Measurements from ENCODE around the gene SLC6A2. TPM values are rescaled to one million over a fixed set of nuclear protein-coding genes. Genes with fewer than 3 reads are reported as not detected.

Gene SLC6A2
- total RNA-seq, 3 donors from 2014 or later, result 0.15 to 0.66 (median 0.64) TPM

- Histone ChIP-seq H3K4me3 (no peak overlapping the region), H3K27ac (no peak overlapping the region), H3K36me3 (no peaks in the 10 kb centered on the region), H3K4me1 (no peaks in the 10 kb centered on the region), H3K27me3 (peaks cover 0 to 11% of the 10 kb centered on the region in 2 donors), H3K9me3 (no peaks in the 10 kb centered on the region)
- DNase-seq (ENCODE audit: low spot score in 2 of 2), result no peak
- no peak for TF ChIP-seq CTCF (IDR thresholded peaks at IDR 0.05)
- intact Hi-C loops (cut with DNase I; ENCODE audit: low total_unique reads), result loop anchor here (10.0 kb wide), 1 partner anchor 242 kb away; no protein-coding TSS in a partner anchor
Observed at GRCh38 chr16:55706739-55707384, 51.1 kb downstream of the SLC6A2 start.

- Histone ChIP-seq H3K27ac (no peak overlapping the region), H3K36me3 (no peaks in the 10 kb centered on the region), H3K9me3 (no peaks in the 10 kb centered on the region), H3K27me3 (peaks cover 0 to 17% of the 10 kb centered on the region in 2 donors), H3K4me1 (no peaks in the 10 kb centered on the region), H3K4me3 (no peak overlapping the region)
- intact Hi-C loops (cut with DNase I; ENCODE audit: low total_unique reads), result loop anchor here (10.0 kb wide), 1 partner anchor 245 kb away; no protein-coding TSS in a partner anchor
- no peak for DNase-seq (ENCODE audit: low spot score in 2 of 2)
- TF ChIP-seq CTCF (IDR thresholded peaks at IDR 0.05) (no peak), POLR2A (IDR thresholded peaks at IDR 0.05) (no peak), POLR2AphosphoS5 (IDR thresholded peaks at IDR 0.05) (no peak)
Observed at GRCh38 chr16:55709801-55710200, 54.0 kb downstream of the SLC6A2 start.

GRCh38 chr16:55710466-55710865, 54.7 kb downstream of the SLC6A2 start:
- Histone ChIP-seq H3K4me3 (no peak overlapping the region), H3K36me3 (no peaks in the 10 kb centered on the region), H3K9me3 (no peaks in the 10 kb centered on the region), H3K4me1 (no peaks in the 10 kb centered on the region), H3K27me3 (peaks cover 0 to 17% of the 10 kb centered on the region in 2 donors), H3K27ac (no peak overlapping the region)
- TF ChIP-seq POLR2A (IDR thresholded peaks at IDR 0.05) (no peak), POLR2AphosphoS5 (IDR thresholded peaks at IDR 0.05) (no peak), CTCF (IDR thresholded peaks at IDR 0.05) (no peak)
- intact Hi-C loops (cut with DNase I; ENCODE audit: low total_unique reads), result no loop called here
- DNase-seq (ENCODE audit: low spot score in 2 of 2), result no peak

- no peak for TF ChIP-seq POLR2A (IDR thresholded peaks at IDR 0.05)
- TF ChIP-seq CTCF (IDR thresholded peaks at IDR 0.05), result peak in 2 of 3 donors; percentile 57 to 68
- no peaks in the 10 kb centered on the region for H3K4me1 ChIP-seq
- no peak overlapping the region for H3K4me3 ChIP-seq
- no peaks in the 10 kb centered on the region for H3K36me3 ChIP-seq
- DNase-seq (ENCODE audit: low spot score in 2 of 2), result no peak
- H3K9me3 ChIP-seq, result no peaks in the 10 kb centered on the region
- peaks cover 0 to 17% of the 10 kb centered on the region in 2 donors for H3K27me3 ChIP-seq
- intact Hi-C loops (cut with DNase I; ENCODE audit: low total_unique reads), result no loop called here
- no peak overlapping the region for H3K27ac ChIP-seq
Observed at GRCh38 chr16:55711959-55712876, 56.4 kb downstream of the SLC6A2 start.

DNA sequence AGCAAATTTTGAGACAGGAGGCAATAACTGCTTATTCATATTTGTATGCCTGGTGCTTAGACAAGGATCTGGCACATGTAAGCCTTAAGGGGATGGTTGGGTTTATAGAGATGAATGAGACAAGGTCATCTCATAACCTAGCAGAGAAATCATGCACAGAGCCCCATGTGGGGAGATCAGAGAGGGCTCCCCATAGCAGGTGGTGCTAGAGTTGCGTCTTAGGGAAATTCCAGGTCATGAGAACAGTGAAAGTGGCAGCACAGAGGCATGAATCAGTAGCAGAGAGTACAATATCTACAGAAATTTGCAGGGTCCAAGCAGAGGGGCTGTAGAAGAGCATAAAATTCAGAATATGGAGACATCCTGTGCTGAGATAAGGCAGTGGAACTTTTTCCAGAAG, 57.3 kb downstream of the SLC6A2 start:
- Histone ChIP-seq H3K4me1 (no peaks in the 10 kb centered on the region), H3K27me3 (peaks cover 0 to 21% of the 10 kb centered on the region in 2 donors), H3K27ac (no peak overlapping the region), H3K4me3 (no peak overlapping the region), H3K9me3 (no peaks in the 10 kb centered on the region), H3K36me3 (no peaks in the 10 kb centered on the region)
- intact Hi-C loops (cut with DNase I; ENCODE audit: low total_unique reads), result no loop called here
- DNase-seq (ENCODE audit: low spot score in 2 of 2), result no peak
- TF ChIP-seq CTCF (IDR thresholded peaks at IDR 0.05), result no peak
- no peak for TF ChIP-seq POLR2A (IDR thresholded peaks at IDR 0.05)
- TF ChIP-seq POLR2AphosphoS5 (IDR thresholded peaks at IDR 0.05), result no peak
